HG03159 (cell line): Measurements from ENCODE around the gene FMO2.
"Not testable (repeated sequence)": the region's sequence is repeated elsewhere in the genome, so short reads cannot be mapped to it uniquely, and the experiment has no call there.

ENCODE experiments used
- ATAC-seq: cut with Tn5 transposase; IDR thresholded peaks from one replicate; pipeline ENCODE4 v1.9.1; 2021; ENCODE audit warnings: mild to moderate bottlenecking, moderate library complexity; ENCODE audit not compliant: unreplicated experiment

The FMO2 gene

DNA sequence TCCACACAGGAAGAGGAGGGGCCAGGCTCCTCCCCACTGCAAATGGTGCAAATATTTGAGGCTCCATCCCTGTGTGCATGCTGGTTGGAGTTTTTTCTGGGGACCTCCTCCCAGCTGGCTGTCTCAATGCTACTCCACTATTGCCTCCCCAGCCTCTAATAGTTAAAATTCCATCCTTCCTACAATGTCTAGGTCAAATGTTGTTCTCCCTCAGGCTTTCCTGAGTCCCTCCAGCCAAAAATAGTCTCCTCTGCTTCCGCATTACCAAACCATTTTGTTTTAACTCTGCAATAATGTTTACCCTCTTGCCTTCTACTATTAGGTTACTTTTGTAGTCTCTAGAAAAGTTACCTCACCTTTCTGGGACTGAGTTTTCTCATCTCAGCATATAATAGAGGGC is 33.6 kb downstream of the FMO2 start:
- ATAC-seq = no peak

DNA sequence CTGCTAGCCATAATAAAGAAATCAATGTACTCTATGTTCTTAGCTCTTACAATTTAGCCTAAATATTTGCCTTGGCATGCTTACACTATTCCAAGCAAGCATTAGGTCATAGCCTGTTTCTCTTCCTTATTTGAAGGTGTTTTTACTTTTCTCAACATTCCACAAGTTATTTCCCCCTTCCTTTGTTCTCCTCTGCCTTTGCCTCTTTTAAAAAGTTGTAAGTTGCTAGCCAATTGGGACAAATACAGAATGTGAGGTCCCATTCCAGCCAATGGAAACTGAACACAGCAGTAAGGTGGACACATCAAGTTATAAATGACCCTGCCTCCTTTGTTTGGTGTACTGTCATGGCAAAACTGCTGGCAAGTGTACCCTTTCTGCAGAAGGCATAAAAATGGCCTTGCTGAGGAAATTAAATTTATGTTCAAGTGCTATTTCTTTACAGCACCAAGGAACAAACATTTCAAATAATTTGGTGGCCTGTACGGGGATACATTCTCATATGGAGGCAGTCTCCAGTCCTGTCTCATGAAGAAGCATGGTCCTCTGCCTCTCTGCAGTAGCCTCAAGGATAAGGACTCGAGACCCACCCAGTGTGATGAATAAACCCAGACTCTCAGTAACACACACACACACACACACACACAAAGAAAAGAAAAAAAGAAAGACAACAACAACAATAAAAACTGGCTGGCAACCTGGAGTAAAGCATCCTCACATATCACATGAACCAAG is 34.4 kb downstream of the FMO2 start:
- no peak for ATAC-seq

DNA sequence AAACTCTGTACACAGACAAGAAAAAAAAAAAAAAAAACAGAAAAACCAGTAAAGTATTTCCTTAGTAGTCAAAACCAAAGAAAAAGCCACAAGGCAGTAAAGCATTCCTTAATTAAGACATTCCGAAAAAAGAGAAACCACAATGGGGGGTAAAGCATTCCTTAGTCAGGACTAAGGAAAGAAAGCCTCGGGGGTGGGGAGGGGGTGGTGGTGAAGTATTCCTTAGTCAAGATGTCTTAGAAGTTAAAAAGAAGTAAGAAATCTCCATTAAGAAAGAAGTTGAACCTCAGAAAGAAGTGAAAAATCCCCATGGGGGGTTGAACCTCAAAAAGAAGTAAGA is 35.0 kb downstream of the FMO2 start:
- no peak for ATAC-seq

DNA sequence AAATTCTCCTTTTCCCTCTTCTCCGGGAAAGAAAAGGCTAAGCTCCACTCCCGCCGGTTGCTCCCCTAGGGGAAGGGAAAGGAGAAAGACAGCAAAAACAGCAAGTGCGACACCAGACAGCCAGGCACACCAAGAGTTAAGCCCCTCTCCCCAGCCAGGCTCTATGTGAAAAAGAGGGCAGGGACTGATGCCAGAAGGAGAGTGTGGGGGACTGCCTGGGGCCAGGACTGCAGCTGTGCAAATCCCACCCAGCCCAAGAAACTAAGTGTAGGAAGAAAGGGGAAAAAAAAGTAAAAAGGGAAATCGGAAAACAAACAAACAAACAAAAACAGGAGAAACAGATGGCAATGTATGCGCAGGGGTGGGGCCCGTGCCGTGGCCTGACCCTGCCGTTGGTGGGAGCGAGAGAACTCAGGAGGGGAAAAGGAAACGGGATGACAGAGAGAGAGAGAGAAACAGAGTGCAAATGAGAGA is 35.5 kb downstream of the FMO2 start:
- ATAC-seq = no peak

DNA sequence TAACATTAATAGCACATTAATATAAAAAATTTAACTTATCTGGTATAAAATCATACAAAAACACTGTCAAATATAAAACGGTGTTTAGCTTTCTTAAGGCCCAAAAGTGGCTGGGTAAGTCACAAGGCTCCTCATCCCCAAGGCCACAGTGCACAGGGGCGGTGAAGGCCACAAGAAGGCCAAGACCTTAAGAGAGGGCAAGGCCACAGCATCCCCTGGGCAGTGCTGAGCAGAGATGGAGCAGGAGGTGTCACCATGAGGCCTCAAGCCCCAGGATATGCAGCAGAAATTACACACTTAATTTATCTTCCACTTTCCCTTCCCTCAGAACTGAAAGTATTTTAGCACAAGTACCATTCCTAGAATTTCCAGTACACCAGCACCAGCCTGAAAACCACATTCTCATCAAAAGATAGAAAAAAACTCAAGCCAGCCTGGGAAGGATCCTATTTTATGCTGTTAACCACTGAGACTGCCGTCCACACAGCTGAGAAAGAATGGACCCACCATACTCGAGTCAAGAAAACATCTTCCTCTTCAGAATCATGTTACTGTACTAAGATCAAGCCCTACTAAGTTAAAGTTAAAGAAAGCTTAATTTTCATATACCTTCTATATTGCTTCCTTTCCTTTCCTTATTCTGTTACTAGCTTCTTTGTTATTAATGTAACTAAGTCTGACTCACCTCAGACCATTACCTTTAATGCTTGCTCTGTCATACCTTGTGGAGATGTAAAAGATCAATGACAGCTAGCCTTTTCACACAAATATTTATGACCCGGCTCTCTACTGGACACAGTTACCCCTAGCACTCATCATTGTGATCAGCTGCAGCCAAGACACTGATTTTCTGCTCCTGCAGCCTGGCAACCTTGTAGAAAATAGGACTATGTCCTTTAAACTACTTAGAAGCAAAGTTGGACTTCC is 36.8 kb downstream of the FMO2 start:
- no peak for ATAC-seq

DNA sequence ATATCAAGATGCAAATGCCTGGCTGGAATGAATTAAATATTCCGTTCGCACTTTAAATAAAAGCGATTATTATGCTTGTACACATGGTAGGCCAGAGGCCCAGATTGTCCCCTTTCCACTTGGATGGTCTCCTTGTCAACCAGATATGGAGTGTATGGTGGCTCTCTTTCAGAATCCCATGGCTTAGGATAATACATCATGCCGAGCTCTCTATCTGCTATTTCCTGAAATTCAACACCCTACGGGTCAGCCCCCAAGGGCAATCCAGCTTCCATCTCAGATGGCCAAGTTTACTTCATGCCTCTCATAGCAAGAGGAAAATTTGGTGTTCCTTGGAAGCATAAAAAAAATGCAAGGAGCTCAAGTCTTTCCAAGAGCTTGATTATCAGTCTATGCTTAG is 37.8 kb downstream of the FMO2 start:
- no peak for ATAC-seq

DNA sequence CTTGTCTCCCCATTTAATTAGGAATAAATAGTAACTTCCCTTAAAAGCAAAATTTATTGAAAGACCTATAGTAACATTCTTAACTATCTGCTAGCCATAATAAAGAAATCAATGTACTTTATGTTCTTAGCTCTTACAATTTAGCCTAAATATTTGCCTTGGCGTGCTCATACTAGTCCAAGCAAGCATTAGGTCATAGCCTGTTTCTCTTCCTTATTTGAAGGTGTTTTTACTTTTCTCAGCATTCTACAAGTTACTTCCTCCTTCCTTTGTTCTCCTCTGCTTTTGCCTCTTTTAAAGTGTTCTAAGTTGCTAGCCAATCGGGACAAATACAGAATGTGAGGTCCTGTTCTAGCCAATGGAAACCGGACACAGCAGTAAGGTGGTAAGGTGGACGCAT is 39.2 kb downstream of the FMO2 start:
- ATAC-seq = not testable (repeated sequence)

DNA sequence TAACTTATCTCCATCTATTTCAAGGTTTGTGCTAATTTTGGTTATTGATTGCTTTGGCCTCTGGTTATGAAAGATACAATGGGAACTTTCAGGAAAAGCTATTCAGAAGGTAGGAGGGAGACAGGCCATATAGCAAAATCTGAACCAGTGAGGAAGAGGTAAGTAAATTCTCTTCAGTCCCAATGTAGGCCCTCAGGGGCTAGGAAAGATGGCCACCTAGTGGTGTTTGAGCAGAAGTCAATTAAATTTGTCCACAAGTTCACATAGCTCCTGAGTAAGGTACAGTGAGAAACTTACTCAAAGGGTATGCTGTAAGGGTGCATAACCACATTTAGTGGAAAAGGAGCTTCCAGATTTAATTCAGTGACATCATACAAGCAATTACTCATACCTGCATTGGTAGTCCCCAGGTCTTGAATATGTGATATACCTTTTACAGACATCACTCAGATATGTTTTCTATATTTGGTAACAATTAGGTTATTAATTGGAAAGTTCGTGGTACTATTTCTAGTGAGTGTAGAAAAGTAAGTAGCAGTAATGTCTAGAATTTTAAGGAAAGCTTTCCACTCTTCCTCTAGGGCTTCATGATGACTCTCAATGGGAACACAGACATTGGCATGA is 41.8 kb downstream of the FMO2 start:
- peak; percentile 99 for ATAC-seq

DNA sequence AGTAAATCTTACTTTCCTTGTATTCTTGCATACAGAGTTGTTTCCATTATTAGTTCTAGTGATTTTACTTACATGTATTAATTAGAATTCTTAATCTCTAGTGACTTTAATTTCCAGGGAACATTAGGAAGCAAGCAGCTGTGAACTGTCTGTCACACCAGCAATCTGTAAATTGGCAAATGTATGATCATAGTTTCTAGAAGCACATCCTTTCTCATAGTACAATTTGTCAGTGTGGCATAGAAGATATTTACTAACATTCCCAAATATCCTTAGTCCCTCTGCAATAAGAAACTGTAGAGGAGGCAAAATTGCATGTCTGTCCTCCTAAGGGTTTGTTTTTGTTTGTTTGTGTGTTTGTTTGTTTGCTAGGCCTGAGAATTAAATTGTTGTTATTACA is 46.2 kb downstream of the FMO2 start:
- ATAC-seq = no peak

DNA sequence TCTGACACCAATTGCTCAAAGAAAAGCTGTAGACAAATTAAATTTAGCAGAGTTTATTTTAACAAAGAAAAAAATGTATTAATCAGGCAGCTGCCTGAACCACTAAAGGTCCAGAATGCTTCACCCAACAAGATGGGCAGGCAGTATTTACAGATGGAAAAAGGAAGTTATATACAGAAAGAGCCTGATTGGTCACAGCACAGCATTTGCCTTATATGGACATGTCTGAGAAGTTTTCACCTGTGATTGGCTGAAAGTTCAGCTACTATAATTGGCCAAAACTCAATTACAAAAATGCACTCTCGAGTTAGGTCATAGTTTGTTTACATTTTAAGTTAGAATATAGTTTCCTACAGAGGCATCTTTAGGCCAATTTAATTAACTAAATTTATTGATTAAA is 48.1 kb downstream of the FMO2 start:
- ATAC-seq = no peak

DNA sequence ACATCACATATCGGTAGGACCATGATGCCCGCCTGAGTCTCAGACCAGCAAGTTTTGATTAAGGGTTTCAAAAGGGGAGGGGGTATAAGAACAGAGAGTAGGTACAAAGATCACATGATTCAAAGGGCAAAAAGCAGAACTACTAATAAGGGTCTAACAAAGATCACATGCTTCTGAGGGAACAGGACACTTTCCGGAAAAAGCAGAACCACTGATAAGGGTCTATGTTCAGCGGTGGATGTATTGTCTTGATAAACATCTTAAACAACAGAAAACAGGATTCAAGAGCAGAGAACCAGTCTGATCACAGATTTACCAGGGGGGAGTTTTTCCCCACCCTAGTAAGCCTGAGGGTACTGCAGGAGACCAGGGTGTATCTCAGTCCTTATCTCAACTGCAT is 51.1 kb downstream of the FMO2 start:
- ATAC-seq = not testable (repeated sequence)

DNA sequence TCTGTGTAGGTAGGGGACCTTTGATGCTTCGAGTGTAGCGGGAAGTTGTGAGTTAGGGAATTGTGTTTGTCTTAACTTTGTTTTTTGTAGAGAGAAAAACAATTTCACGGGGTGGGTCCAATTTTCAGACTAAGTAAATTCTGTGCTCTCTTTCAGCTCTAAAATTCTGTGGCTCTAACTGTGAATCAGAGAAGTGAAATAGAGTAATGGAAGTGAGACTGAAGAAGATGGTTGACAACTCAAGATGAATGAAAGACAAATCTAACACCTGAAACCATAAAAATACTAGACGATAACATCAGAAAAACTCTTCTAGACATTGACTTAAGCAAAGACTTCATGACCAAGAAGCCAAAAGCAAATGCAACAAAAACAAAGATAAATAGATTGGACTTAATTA is 58.8 kb downstream of the FMO2 start:
- ATAC-seq = no peak

DNA sequence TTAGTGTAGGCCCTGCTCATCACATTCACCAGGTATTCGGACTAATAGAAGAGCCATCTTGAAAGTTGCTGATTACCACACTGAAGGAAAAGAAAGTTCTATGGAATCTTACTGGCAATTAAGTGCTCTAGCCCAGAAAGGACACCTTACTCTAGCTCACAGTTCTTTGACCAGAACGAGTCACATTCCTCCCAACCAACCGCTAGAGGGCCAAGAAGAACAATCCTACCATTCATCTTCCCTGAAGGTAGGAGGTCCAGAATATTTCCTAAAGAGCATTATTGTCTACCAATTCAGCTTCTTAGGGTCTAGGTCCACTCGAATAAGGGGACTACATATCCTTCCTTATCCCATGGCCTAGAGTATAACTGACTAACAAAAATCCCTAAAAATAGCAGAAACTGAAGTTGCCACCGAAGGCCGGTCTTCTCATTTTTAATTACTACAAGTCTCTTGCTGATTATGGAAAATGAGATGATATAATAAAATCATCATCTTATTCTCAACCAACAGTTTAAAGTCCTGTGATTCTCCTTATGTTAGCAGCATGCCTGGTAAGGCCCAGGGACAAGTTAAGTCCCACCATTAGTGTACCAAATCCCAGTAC is 60.5 kb downstream of the FMO2 start:
- ATAC-seq = peak; percentile 91

DNA sequence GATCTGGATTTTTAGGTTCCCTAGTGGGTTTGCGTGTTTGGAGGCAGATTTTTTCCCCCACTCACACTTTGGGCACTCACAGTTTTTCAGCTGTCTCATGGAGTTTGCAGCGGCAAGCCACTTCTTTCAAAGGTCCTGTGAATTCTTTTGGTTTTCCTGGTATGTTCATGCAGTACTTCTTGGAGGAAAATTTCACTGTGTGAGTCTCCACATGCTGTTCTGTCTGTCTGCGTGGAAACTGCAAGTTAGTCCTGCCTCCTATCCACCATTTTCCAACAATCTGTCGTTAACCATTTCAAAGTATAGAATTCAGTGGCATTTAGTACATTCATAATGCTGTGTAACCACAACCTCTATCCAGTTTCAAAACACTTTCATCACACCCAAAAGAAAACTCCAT is 62.4 kb downstream of the FMO2 start:
- ATAC-seq = no peak

DNA sequence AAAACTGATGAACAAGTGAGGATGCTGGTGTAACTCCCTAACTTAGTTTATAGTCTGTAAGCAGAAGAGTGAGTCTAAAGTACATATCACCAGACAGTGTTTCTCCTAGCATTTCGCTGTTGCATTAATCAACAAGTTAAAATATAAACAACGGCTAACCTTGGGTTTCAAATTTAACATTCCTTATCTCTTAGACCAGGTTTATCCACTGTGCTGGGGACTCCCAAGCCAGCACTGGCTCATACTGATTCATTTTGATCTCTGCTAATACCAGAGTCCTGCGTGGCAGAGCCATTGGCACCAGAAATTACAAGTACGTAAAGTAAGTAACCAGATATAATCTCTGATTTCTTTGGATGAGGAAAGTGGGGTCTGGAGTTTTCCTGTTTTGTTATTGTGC is 63.2 kb downstream of the FMO2 start, which contains the start of gene FMO1:
Gene FMO1, plus strand, starts transcription at position 193 of the 400 bp plus-strand sequence. CDS start 9,594 bp downstream, outside the sequence.
- ATAC-seq = no peak

DNA sequence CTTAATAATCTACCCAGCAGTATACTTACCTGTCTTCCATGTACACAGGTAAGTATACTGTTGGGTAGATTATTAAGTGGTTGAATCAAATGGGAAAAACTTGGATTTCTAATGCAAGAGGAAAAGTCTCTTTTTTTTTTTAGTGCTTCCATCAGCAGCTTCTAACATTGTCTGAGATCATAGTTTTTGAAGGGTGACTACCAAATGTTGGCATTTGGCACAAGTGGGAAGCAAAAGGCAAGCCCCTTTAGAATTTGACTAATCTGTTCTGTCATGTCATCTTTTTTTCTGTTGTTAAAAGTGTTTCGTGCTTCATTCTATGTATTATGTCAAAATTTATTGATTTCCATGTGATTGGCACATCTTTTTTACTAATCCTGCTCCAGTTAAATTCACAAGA is 63.7 kb downstream of the FMO2 start:
- no peak for ATAC-seq

DNA sequence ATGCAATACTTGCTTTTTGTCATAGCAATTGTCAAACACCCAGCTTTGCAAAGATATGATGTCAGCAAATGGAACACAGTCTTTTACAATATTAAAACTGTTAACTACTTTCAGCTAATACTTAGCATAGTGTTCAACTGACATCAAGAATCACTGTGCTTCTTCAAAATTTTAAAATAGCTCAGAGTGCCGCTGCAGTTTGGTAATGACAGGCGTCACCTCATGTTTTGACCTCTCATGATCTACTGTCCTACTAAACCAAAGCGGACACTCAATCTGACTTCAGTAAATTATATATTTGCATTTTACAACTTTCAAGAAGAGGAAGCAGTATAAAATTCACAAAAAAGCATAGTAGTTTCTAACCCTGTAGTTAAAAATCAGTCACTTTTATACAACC is 65.2 kb downstream of the FMO2 start:
- ATAC-seq = no peak

DNA sequence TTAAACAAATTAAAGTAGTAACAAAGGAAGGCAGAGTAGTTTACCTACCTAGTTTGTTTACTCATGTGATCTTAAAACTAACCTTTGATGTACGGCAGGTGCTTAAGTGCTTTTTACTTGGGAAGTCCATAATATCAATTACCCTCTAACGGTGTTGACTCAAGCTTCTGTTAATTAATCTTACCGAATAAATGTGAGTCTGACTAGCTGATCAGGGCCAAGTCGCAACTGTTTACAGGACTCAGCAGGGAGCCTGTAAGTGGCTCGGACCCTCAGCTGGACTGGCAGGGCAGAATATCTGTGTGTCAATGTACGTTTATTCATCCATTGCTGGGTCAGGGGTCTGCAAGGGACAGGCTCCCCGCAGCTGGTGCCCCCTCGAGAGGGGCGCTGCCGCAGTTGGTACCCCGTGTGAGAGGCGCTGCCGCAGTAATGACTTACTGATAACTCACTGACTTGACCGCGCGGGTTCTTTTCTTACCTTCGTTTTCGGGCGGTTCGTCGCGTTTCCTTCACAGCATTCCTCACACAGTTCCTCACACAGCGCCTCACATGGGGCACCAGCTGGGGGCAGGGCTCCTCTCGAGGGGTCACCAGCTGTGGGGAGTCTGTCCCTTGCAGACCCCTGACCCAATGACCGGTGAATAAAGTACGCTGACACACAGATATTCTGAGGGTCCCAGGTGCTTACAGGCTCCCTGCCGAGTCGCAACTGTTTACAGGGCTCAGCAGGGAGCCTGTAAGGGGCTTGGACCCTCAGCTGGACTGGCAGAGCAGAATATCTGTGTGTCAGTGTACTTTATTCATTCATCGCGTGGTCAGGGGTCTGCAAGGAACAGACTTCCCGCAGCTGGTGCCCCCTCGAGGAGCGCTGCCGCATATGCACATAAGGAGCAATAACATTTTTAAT is 66.2 kb downstream of the FMO2 start:
- ATAC-seq = peak; percentile 51

DNA sequence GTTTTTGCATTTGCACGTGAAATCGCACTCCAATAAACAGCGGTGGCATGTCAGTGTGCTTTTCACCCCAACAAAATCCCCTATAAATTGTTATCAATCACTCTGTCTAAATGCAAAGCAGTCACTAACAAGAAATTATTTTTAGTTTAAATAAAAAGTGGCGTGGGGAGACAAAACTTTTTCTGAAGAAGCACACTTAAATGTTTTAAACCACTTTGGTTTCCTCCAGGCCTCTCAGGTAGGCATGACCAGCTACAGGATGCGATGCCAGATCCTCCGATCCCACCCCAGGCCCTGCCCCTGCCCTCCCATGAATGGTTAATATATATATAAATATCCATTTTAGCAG is 66.8 kb downstream of the FMO2 start:
- ATAC-seq = no peak

DNA sequence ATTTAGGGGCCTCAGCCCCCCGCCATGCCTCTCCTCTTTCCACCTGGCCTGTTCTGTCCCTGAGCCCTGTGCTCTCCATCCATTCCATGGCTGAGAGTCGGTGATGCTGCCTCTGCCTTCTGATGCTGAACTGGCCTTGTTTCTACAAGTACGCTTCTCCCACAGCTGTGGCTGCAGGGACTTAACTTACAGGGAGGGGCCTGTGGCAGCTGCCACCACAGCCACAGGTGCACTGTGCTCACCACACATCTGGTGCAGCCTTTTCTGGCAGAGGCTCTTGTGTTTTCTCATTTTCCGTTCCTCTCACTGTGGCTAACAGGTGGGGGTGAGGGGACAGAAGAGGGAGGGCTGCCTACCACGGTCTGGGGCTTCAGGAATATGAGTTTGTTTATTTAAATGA is 67.4 kb downstream of the FMO2 start:
- ATAC-seq = peak; percentile 94
